Measurements from ENCODE around the gene POLD3.

- TF ChIP-seq CTCF (conservative IDR thresholded peaks at IDR 0.05; ENCODE audit: low read depth, low read length) (no peak), EZH2 (IDR thresholded peaks at IDR 0.05; ENCODE audit: low read length, unreplicated experiment) (no peak)
Observed at GRCh38 chr11:74671520-74672196, 79.3 kb downstream of the POLD3 start.

Measured in PC-3 (cell line).